Measurements from ENCODE around the gene TSPAN18.

DNA sequence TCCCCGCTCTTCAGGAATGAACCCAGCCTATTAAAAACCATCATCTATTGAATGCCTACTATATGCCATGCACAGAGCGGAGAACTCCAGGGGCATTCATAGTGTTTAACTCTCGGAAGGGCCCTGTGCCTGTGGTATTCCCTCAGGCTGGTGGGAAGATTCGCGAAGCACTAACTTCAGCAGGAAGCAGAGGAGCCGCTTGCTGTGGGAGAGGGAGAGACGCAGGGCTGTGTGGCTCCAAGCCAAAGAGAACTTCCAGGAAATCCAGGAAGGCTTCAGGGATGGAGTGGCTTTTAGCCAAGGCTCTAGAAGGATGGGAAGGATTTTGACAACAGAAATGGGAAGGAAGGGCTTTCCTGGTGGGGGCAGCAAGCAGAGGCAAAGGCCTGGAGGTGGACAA lies 120.1 kb downstream of the TSPAN18 start:
- TF ChIP-seq, protein P1, sequence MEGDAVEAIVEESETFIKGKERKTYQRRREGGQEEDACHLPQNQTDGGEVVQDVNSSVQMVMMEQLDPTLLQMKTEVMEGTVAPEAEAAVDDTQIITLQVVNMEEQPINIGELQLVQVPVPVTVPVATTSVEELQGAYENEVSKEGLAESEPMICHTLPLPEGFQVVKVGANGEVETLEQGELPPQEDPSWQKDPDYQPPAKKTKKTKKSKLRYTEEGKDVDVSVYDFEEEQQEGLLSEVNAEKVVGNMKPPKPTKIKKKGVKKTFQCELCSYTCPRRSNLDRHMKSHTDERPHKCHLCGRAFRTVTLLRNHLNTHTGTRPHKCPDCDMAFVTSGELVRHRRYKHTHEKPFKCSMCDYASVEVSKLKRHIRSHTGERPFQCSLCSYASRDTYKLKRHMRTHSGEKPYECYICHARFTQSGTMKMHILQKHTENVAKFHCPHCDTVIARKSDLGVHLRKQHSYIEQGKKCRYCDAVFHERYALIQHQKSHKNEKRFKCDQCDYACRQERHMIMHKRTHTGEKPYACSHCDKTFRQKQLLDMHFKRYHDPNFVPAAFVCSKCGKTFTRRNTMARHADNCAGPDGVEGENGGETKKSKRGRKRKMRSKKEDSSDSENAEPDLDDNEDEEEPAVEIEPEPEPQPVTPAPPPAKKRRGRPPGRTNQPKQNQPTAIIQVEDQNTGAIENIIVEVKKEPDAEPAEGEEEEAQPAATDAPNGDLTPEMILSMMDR (IDR thresholded peaks at IDR 0.05): no peak
- TF ChIP-seq POLR2A (IDR thresholded peaks at IDR 0.05): no peak
